Osteocyte (in vitro differentiated cells): Measurements from ENCODE around the gene PTPN14. TPM values are rescaled to one million over a fixed set of nuclear protein-coding genes. Genes with fewer than 3 reads are reported as not detected.

ENCODE experiments used
- DNase-seq: peaks from one replicate; pipeline ENCODE4 v3.0.0; 2021; ENCODE audit warnings: mixed read lengths; ENCODE audit not compliant: unreplicated experiment; ENCODE audit errors: extremely low spot score
- H3K27ac Mint-ChIP-seq: one replicate; pipeline ENCODE4 v1.8.0; 2021; ENCODE audit warnings: mild to moderate bottlenecking, mixed read lengths; ENCODE audit not compliant: unreplicated experiment
- H3K27me3 Mint-ChIP-seq: one replicate; pipeline ENCODE4 v1.8.0; 2021; ENCODE audit warnings: mixed read lengths; ENCODE audit not compliant: unreplicated experiment
- H3K36me3 Mint-ChIP-seq: one replicate; pipeline ENCODE4 v1.8.0; 2021; ENCODE audit warnings: mixed read lengths; ENCODE audit not compliant: unreplicated experiment
- H3K4me1 Mint-ChIP-seq: one replicate; pipeline ENCODE4 v1.8.0; 2021; ENCODE audit warnings: mixed read lengths; ENCODE audit not compliant: unreplicated experiment
- H3K4me3 Mint-ChIP-seq: one replicate; pipeline ENCODE4 v1.8.0; 2021; ENCODE audit warnings: mild to moderate bottlenecking, moderate library complexity, mixed read lengths; ENCODE audit not compliant: unreplicated experiment
- H3K9me3 Mint-ChIP-seq: one replicate; pipeline ENCODE4 v1.8.0; 2021; ENCODE audit warnings: mixed read lengths; ENCODE audit not compliant: unreplicated experiment
- CTCF ChIP-seq: fragments of 200-600 bp; sonication (generic); IDR thresholded peaks from 2 replicates; pipeline ENCODE4 v1.5.0; 2021; ENCODE audit warnings: antibody characterized with exemption, mild to moderate bottlenecking, moderate library complexity
- total RNA-seq: library from RNA; stranded (reverse); gene quantifications from 2 replicates; pipeline ENCODE4 v1.2.1, GENCODE V29; 2021

Gene PTPN14
- total RNA-seq, 1 donor from 2014 or later, result 140 TPM

DNA sequence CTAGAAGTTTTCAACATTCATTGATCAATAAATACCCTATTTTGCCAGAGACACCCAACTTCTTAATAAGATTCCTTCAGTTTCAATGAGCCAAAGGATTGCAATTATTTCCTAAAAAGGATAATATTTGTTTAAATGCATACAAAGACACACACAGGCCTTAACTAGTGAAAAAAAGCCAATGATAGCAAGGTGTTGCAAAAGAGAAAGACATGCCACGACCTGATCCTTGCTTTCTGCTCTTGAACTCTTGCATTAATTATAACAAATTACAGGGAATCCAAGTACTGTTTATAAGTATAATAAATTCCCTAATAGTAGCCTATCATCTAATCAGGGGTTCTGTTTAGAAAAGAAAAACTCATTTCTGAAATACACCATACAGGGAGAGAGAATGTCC lies 131.1 kb downstream of the PTPN14 start:
- Mint-ChIP-seq H3K27ac (peak overlapping the region; percentile 93), H3K9me3 (no peaks in the 10 kb centered on the region), H3K27me3 (no peaks in the 10 kb centered on the region), H3K36me3 (peaks cover 5% of the 10 kb centered on the region), H3K4me3 (no peak overlapping the region), H3K4me1 (peaks cover 89% of the 10 kb centered on the region)
- no peak for TF ChIP-seq CTCF
- no peak for DNase-seq

DNA sequence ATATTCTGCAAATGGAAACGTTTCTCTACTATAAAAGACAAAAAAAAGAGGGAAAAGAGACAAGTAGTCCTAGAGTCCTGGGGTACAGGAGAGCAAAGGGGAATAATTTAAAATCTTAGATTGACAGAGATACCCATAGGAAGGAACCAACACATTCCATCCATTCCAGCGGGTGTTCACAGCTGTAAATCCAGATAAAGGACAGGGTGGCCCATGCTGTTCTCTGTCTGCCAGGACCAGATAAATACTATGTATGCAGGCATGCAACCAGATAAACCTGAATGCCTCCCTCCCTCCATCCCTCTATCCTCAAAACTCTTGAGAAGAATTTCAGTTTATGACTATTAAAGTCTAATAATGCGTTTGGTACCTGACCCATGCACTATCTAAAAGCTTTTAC lies 131.8 kb downstream of the PTPN14 start:
- H3K36me3 Mint-ChIP-seq, result no peaks in the 10 kb centered on the region
- peak overlapping the region; percentile 93 for H3K27ac Mint-ChIP-seq
- TF ChIP-seq CTCF, result no peak
- no peak for DNase-seq
- H3K4me3 Mint-ChIP-seq, result no peak overlapping the region
- H3K27me3 Mint-ChIP-seq, result no peaks in the 10 kb centered on the region
- no peaks in the 10 kb centered on the region for H3K9me3 Mint-ChIP-seq
- H3K4me1 Mint-ChIP-seq, result peaks cover 90% of the 10 kb centered on the region

GRCh38 chr1:214418391-214418790 lies 133.0 kb downstream of the PTPN14 start:
- Mint-ChIP-seq H3K4me3 (peak overlapping the region; percentile 1), H3K4me1 (peaks cover 92% of the 10 kb centered on the region), H3K27ac (peak overlapping the region; percentile 93), H3K36me3 (peaks cover 3% of the 10 kb centered on the region), H3K27me3 (no peaks in the 10 kb centered on the region), H3K9me3 (no peaks in the 10 kb centered on the region)
- no peak for TF ChIP-seq CTCF
- DNase-seq, result no peak

GRCh38 chr1:214417545-214418210 lies 133.7 kb downstream of the PTPN14 start:
- peak overlapping the region; percentile 93 for H3K27ac Mint-ChIP-seq
- H3K36me3 Mint-ChIP-seq, result peaks cover 4% of the 10 kb centered on the region
- DNase-seq, result no peak
- no peaks in the 10 kb centered on the region for H3K27me3 Mint-ChIP-seq
- H3K9me3 Mint-ChIP-seq, result no peaks in the 10 kb centered on the region
- no peak overlapping the region for H3K4me3 Mint-ChIP-seq
- H3K4me1 Mint-ChIP-seq, result peaks cover 88% of the 10 kb centered on the region
- TF ChIP-seq CTCF, result no peak

- no peaks in the 10 kb centered on the region for H3K9me3 Mint-ChIP-seq
- peaks cover 79% of the 10 kb centered on the region for H3K4me1 Mint-ChIP-seq
- no peak for DNase-seq
- H3K36me3 Mint-ChIP-seq, result peaks cover 7% of the 10 kb centered on the region
- no peaks in the 10 kb centered on the region for H3K27me3 Mint-ChIP-seq
- no peak for TF ChIP-seq CTCF
- peak overlapping the region; percentile 93 for H3K27ac Mint-ChIP-seq
- H3K4me3 Mint-ChIP-seq, result no peak overlapping the region
These were observed 134.5 kb downstream of the PTPN14 start for GRCh38 chr1:214416858-214417257.
